ENCODE data around the gene TADA2A.
"Not testable (repeated sequence)": the region's sequence is repeated elsewhere in the genome, so short reads cannot be mapped to it uniquely, and the experiment has no call there.

Gene TADA2A

GRCh38 chr17:37494401-37494831 lies 87.7 kb downstream of the TADA2A start:
- DNase-seq, result no peak

GRCh38 chr17:37494971-37495370 lies 88.3 kb downstream of the TADA2A start:
- no peak for DNase-seq

- DNase-seq, result no peak
These were observed 93.7 kb downstream of the TADA2A start for GRCh38 chr17:37500378-37500777.

GRCh38 chr17:37502009-37502936 lies 95.6 kb downstream of the TADA2A start:
- DNase-seq, result no peak

- DNase-seq, result no peak
These were observed 96.5 kb downstream of the TADA2A start for GRCh38 chr17:37503148-37503547.

GRCh38 chr17:37505333-37505732 lies 98.6 kb downstream of the TADA2A start:
- no peak for DNase-seq

GRCh38 chr17:37506678-37507077 lies 100.0 kb downstream of the TADA2A start:
- DNase-seq, result no peak

GRCh38 chr17:37507111-37507510 lies 100.4 kb downstream of the TADA2A start:
- DNase-seq, result no peak

- no peak for DNase-seq
These were observed 103.4 kb downstream of the TADA2A start for GRCh38 chr17:37510056-37510455.

- DNase-seq, result not testable (repeated sequence)
These were observed 105.0 kb downstream of the TADA2A start for GRCh38 chr17:37511642-37512041.

- no peak for DNase-seq
These were observed 105.9 kb downstream of the TADA2A start for GRCh38 chr17:37512442-37513068.

- DNase-seq, result no peak
These were observed 107.0 kb downstream of the TADA2A start for GRCh38 chr17:37513711-37514110.

GRCh38 chr17:37516127-37516571 lies 109.5 kb downstream of the TADA2A start:
- DNase-seq, result no peak

- DNase-seq, result no peak
These were observed 111.2 kb downstream of the TADA2A start for GRCh38 chr17:37517881-37518280.

GRCh38 chr17:37518826-37519225 lies 112.1 kb downstream of the TADA2A start:
- DNase-seq, result no peak

GRCh38 chr17:37519251-37519985 lies 112.7 kb downstream of the TADA2A start:
- no peak for DNase-seq

- no peak for DNase-seq
These were observed 113.5 kb downstream of the TADA2A start for GRCh38 chr17:37520174-37520573.

- no peak for DNase-seq
These were observed 115.1 kb downstream of the TADA2A start for GRCh38 chr17:37521821-37522220.

GRCh38 chr17:37523715-37524219 lies 117.1 kb downstream of the TADA2A start:
- no peak for DNase-seq

GRCh38 chr17:37527249-37527851 lies 120.7 kb downstream of the TADA2A start:
- DNase-seq, result peak; percentile 21
